Gastroesophageal sphincter (tissue), 4 donors: Measurements from ENCODE around the gene NFKBIA. TPM values are rescaled to one million over a fixed set of nuclear protein-coding genes. Genes with fewer than 3 reads are reported as not detected.
A peak's percentile ranks its signal among the peaks of the same experiment; 100 is the strongest.

ENCODE experiments used
- ATAC-seq: fragments of 150-250 bp; one replicate; pipeline ENCODE4 v1.9.1; 2016; ENCODE audit warnings: mild to moderate bottlenecking, moderate library complexity
- H3K27ac ChIP-seq, 4 donors: fragments of 200-600 bp; sonication (generic) in 3 of 4; 1 replicate in 3 of 4; 2 replicates in 1 of 4; pipeline ENCODE4 v1.5.1; 2016 to 2019
- H3K27me3 ChIP-seq: fragments of 200-600 bp; sonication (generic); one replicate; pipeline ENCODE4 v1.5.1; 2019
- H3K36me3 ChIP-seq, 2 donors: fragments of 200-600 bp; sonication (generic); one replicate each; pipeline ENCODE4 v1.5.1; 2019; ENCODE audit warnings: control low read depth in 1 of 2
- H3K4me1 ChIP-seq, 3 donors: fragments of 200-600 bp; sonication (generic); 1 replicate in 2 of 3; 2 replicates in 1 of 3; pipeline ENCODE4 v1.5.1; 2016 to 2019; ENCODE audit warnings: control low read depth in 2 of 3
- H3K4me3 ChIP-seq, 2 donors: fragments of 200-600 bp; sonication (generic); one replicate each; pipeline ENCODE4 v1.5.1; 2019; ENCODE audit warnings: mild to moderate bottlenecking in 1 of 2, moderate library complexity in 1 of 2
- H3K9me3 ChIP-seq, 3 donors: fragments of 200-600 bp; sonication (generic); one replicate each; pipeline ENCODE4 v1.5.1; 2017 to 2019; ENCODE audit warnings: control low read depth in 2 of 3
- EP300 ChIP-seq: sonication (generic); formaldehyde crosslinking; IDR thresholded peaks from one replicate; pipeline ENCODE4 v1.6.1; 2017; ENCODE audit warnings: antibody characterized with exemption, mild to moderate bottlenecking
- POLR2A ChIP-seq, 2 donors: fragments of 450-650 bp; IDR thresholded peaks; one replicate each; pipeline ENCODE4 v1.6.1; 2017; ENCODE audit warnings: antibody characterized with exemption in 2 of 2, mild to moderate bottlenecking in 2 of 2, moderate library complexity in 1 of 2
- POLR2AphosphoS5 ChIP-seq: sonication (generic); formaldehyde crosslinking; IDR thresholded peaks from one replicate; pipeline ENCODE4 v1.6.1; 2017; ENCODE audit warnings: antibody characterized with exemption
- WGBS, 2 donors: methylation state at CpG; one replicate each; pipeline ENCODE4 v1.1.5; 2018; ENCODE audit warnings: low coverage in 1 of 2; 5-methylcytosine and 5-hydroxymethylcytosine counted together
- total RNA-seq, 4 donors: library from RNA; depleted of rRNA; stranded (reverse); fragments of >200 nt; gene quantifications; one replicate each; pipeline ENCODE4 v1.1.0, GENCODE V29; 2016
- TF ChIP-seq, protein P1 (sequence below), 4 experiments: fragments of 200-600 bp in 2 of 4; fragments of 450-650 bp in 2 of 4; sonication (generic) in 1 of 4; IDR thresholded peaks; one replicate each; pipeline ENCODE4 v1.5.1; 2017 to 2019; ENCODE audit warnings: antibody characterized with exemption in 4 of 4, mild to moderate bottlenecking in 2 of 4, moderate library complexity in 2 of 4

The NFKBIA gene
- total RNA-seq, 4 donors from 2014 or later = 285 to 493 (median 341) TPM

- no peak for ATAC-seq
- H3K27ac ChIP-seq = no peak overlapping the region
- 50 to 88% methylated on average over 2 to 5 of the region's 5 CpGs for WGBS, 2 donors
Observed at GRCh38 chr14:35370969-35371368, 33.6 kb downstream of the NFKBIA start.

DNA sequence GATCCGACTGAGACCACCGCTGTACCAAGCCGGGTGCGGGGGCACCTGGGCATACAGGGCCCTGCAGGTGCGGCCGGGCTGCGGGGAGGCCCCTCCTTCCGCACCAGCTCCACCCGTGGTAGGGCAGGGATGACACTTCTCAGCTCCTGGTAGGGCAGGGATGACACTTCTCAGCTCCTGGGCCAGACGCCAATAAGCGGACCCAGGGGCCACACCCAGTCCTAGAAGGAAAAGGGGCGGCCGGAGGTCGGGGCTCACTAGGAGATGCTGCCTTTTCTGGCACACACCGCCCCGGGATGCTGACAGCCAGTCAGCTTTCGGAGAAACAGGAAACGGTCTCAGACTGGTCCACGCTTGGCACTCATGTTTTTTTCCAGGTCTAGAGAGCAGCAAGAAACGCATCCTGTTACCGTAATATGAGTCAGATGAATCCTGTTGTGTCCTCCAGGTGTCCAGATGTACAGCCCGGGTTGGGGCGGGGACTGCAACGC, 34.8 kb downstream of the NFKBIA start:
- WGBS, 2 donors = 70 to 80% methylated on average over 2 to 4 of the region's 24 CpGs
- Histone ChIP-seq H3K27ac (peak overlapping the region in 1 of 4 donors; percentile 35), H3K4me1 (peaks cover 0 to 68% (median 17%) of the 10 kb centered on the region in 3 donors), H3K36me3 (no peaks in the 10 kb centered on the region), H3K4me3 (no peak overlapping the region), H3K9me3 (peaks cover 0 to 9% (median 0%) of the 10 kb centered on the region in 3 donors), H3K27me3 (no peaks in the 10 kb centered on the region)
- TF ChIP-seq, protein P1, sequence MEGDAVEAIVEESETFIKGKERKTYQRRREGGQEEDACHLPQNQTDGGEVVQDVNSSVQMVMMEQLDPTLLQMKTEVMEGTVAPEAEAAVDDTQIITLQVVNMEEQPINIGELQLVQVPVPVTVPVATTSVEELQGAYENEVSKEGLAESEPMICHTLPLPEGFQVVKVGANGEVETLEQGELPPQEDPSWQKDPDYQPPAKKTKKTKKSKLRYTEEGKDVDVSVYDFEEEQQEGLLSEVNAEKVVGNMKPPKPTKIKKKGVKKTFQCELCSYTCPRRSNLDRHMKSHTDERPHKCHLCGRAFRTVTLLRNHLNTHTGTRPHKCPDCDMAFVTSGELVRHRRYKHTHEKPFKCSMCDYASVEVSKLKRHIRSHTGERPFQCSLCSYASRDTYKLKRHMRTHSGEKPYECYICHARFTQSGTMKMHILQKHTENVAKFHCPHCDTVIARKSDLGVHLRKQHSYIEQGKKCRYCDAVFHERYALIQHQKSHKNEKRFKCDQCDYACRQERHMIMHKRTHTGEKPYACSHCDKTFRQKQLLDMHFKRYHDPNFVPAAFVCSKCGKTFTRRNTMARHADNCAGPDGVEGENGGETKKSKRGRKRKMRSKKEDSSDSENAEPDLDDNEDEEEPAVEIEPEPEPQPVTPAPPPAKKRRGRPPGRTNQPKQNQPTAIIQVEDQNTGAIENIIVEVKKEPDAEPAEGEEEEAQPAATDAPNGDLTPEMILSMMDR (IDR thresholded peaks at IDR 0.05) = no peak
- TF ChIP-seq POLR2AphosphoS5 = peak; percentile 41
- no peak for TF ChIP-seq POLR2A (IDR thresholded peaks at IDR 0.05)
- no peak for ATAC-seq

More at GRCh38 chr14:35370969-35371368, 33.6 kb downstream of the NFKBIA start:
- Histone ChIP-seq H3K27me3 (no peaks in the 10 kb centered on the region), H3K9me3 (peaks cover 0 to 9% (median 0%) of the 10 kb centered on the region in 3 donors), H3K36me3 (no peaks in the 10 kb centered on the region), H3K4me1 (peaks cover 0 to 58% (median 10%) of the 10 kb centered on the region in 3 donors), H3K4me3 (no peak overlapping the region)
- TF ChIP-seq EP300 (no peak), POLR2AphosphoS5 (no peak), POLR2A (IDR thresholded peaks at IDR 0.05) (no peak)
- TF ChIP-seq, protein P1 (IDR thresholded peaks at IDR 0.05) = no peak

DNA sequence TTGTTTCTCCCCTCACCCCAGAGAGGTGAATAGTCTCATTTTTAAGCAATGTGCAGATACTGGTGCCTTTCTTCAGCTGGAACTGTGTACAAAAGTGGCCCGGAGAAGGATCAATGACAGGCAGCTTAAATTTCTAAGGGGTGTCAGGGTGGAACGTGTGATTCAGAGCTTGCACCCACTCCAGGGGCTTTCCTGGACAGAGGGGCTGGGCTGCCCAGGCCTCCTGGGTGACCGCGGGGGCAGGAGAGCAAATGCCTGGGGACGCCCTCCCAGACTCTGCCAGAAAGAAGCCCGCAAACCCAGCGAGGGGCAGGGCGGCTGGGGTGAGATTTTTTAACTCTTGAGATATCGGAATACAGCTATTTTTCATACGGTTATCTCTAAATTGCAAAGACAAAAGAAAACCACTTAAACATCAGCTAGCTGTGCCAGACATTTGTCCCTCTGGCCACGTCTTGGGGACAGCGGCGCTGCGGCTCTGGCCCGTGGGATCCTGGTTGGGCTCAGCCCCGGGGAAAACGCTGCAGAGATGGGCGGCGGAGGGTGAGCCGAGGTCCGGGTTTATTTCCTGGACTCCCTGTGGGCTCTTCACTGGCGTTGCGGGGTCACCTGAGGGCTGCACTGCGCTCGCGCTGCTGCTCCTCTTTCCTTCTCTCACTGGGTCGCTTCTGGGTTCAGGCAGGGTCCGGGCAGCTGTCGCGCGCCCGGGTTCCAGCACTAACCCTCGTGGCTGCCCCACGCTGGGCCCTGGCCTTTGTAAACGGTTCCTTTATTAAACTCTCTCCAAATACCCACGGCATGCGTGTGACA, 35.8 kb downstream of the NFKBIA start:
- peaks cover 0 to 58% (median 15%) of the 10 kb centered on the region in 3 donors for H3K4me1 ChIP-seq
- H3K27me3 ChIP-seq = no peaks in the 10 kb centered on the region
- peak overlapping the region in 1 of 2 donors; percentile 10 for H3K4me3 ChIP-seq
- no peak for ATAC-seq
- H3K36me3 ChIP-seq = no peaks in the 10 kb centered on the region
- TF ChIP-seq, protein P1 (IDR thresholded peaks at IDR 0.05) = no peak
- TF ChIP-seq EP300 = no peak
- TF ChIP-seq POLR2AphosphoS5 = no peak
- TF ChIP-seq POLR2A (IDR thresholded peaks at IDR 0.05) = no peak
- 40 to 73% methylated on average over 1 to 17 of the region's 37 CpGs for WGBS, 2 donors
- H3K9me3 ChIP-seq = peaks cover 0 to 9% (median 0%) of the 10 kb centered on the region in 3 donors
- peak overlapping the region in 2 of 4 donors; percentile 35 to 81 for H3K27ac ChIP-seq

- ATAC-seq = no peak
- Histone ChIP-seq H3K9me3 (peaks cover 0 to 9% (median 0%) of the 10 kb centered on the region in 3 donors), H3K4me3 (no peak overlapping the region), H3K27me3 (no peaks in the 10 kb centered on the region), H3K27ac (peak overlapping the region in 2 of 4 donors; percentile 31 to 81), H3K4me1 (peaks cover 0 to 61% (median 15%) of the 10 kb centered on the region in 3 donors), H3K36me3 (no peaks in the 10 kb centered on the region)
- TF ChIP-seq, protein P1 (IDR thresholded peaks at IDR 0.05) = no peak
- no peak for TF ChIP-seq POLR2A (IDR thresholded peaks at IDR 0.05)
- TF ChIP-seq POLR2AphosphoS5 = no peak
- TF ChIP-seq EP300 = no peak
- WGBS, 2 donors = 0% methylated on average over 1 of the region's 2 CpGs; no CpG with 5 or more reads in 1 of the 2 donors
Observed at GRCh38 chr14:35368139-35368460, 36.4 kb downstream of the NFKBIA start.

GRCh38 chr14:35367056-35367372, 37.5 kb downstream of the NFKBIA start:
- no peaks in the 10 kb centered on the region for H3K27me3 ChIP-seq
- H3K4me1 ChIP-seq = peaks cover 0 to 66% (median 15%) of the 10 kb centered on the region in 3 donors
- ATAC-seq = no peak
- H3K9me3 ChIP-seq = peaks cover 0 to 9% (median 0%) of the 10 kb centered on the region in 3 donors
- H3K36me3 ChIP-seq = no peaks in the 10 kb centered on the region
- no peak overlapping the region for H3K4me3 ChIP-seq
- H3K27ac ChIP-seq = peak overlapping the region in 3 of 4 donors; percentile 24 to 81 (median 31)
- 90% methylated on average over 4 of the region's 5 CpGs; no CpG with 5 or more reads in 1 of the 2 donors for WGBS, 2 donors
- TF ChIP-seq EP300 = no peak
- no peak for TF ChIP-seq POLR2A (IDR thresholded peaks at IDR 0.05)
- TF ChIP-seq, protein P1 (IDR thresholded peaks at IDR 0.05) = no peak
- no peak for TF ChIP-seq POLR2AphosphoS5
